ENCODE data around the gene ENKD1.

The ENKD1 gene

GRCh38 chr16:67649494-67649931 lies 17.0 kb downstream of the ENKD1 start:
- DNase-seq (ENCODE audit: low read depth) = no peak

- no peak for DNase-seq (ENCODE audit: low read depth)
These were observed 17.7 kb downstream of the ENKD1 start for GRCh38 chr16:67648764-67649407.

GRCh38 chr16:67648088-67648763 lies 18.3 kb downstream of the ENKD1 start:
- no peak for DNase-seq (ENCODE audit: low read depth)

GRCh38 chr16:67647681-67648080 lies 18.9 kb downstream of the ENKD1 start:
- no peak for DNase-seq (ENCODE audit: low read depth)

- DNase-seq (ENCODE audit: low read depth) = no peak
These were observed 19.4 kb downstream of the ENKD1 start for GRCh38 chr16:67647111-67647651.

- DNase-seq (ENCODE audit: low read depth) = no peak
These were observed 21.0 kb downstream of the ENKD1 start for GRCh38 chr16:67645397-67646121.

- DNase-seq (ENCODE audit: low read depth) = no peak
These were observed 22.5 kb downstream of the ENKD1 start for GRCh38 chr16:67644038-67644437.

GRCh38 chr16:67641779-67642708 lies 24.5 kb downstream of the ENKD1 start:
- no peak for DNase-seq (ENCODE audit: low read depth)

GRCh38 chr16:67637625-67638024 lies 28.9 kb downstream of the ENKD1 start:
- no peak for DNase-seq (ENCODE audit: low read depth)

- DNase-seq (ENCODE audit: low read depth) = no peak
These were observed 29.8 kb downstream of the ENKD1 start for GRCh38 chr16:67636713-67637112.

- no peak for DNase-seq (ENCODE audit: low read depth)
These were observed 34.0 kb downstream of the ENKD1 start for GRCh38 chr16:67632415-67633172.

GRCh38 chr16:67628216-67628615 lies 38.3 kb downstream of the ENKD1 start:
- no peak for DNase-seq (ENCODE audit: low read depth)

GRCh38 chr16:67613808-67614207 lies 52.7 kb downstream of the ENKD1 start:
- no peak for DNase-seq (ENCODE audit: low read depth)

All from HS-27A (cell line).